ENCODE results near the gene LGALS13. TPM values are rescaled to one million over a fixed set of nuclear protein-coding genes. Genes with fewer than 3 reads are reported as not detected.

Gene LGALS13
- total RNA-seq, 1 donor from 2014 or later: not detected

DNA sequence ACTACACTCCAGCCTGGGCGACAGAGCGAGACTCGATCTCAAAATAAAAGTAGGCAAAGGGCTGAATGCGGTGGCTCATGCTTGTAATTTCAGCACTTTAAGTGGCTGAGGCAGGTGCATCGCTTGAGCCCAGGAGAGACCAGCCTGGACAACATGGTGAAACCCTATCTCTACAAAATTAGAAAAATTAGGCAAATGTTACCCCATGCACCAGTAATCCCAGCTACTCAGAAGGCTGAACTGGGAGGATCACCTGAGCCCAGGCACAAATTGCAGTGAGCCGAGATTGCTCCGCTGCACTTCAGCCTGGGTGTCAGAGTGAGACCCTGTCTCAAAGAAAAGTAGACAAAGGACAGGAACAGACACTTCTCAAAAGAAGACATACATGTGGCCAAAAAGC lies 9.9 kb upstream of the LGALS13 start:
- TF ChIP-seq CTCF (IDR thresholded peaks at IDR 0.05; ENCODE audit: partially characterized antibody, unreplicated experiment): no peak
- Mint-ChIP-seq H3K36me3 (ENCODE audit: unreplicated experiment) (no peaks in the 10 kb centered on the region), H3K27ac (ENCODE audit: unreplicated experiment) (no peak overlapping the region), H3K4me3 (ENCODE audit: unreplicated experiment) (no peak overlapping the region), H3K9me3 (ENCODE audit: unreplicated experiment) (no peaks in the 10 kb centered on the region), H3K4me1 (ENCODE audit: low read depth, unreplicated experiment) (no peaks in the 10 kb centered on the region), H3K27me3 (ENCODE audit: unreplicated experiment) (peaks cover 3% of the 10 kb centered on the region)
- no peak for DNase-seq

GRCh38 chr19:39595950-39596349 lies 6.4 kb upstream of the LGALS13 start:
- no peaks in the 10 kb centered on the region for H3K36me3 Mint-ChIP-seq (ENCODE audit: unreplicated experiment)
- H3K27ac Mint-ChIP-seq (ENCODE audit: unreplicated experiment): no peak overlapping the region
- DNase-seq: no peak
- H3K27me3 Mint-ChIP-seq (ENCODE audit: unreplicated experiment): peaks cover 3% of the 10 kb centered on the region
- H3K9me3 Mint-ChIP-seq (ENCODE audit: unreplicated experiment): no peaks in the 10 kb centered on the region
- no peak overlapping the region for H3K4me3 Mint-ChIP-seq (ENCODE audit: unreplicated experiment)
- no peaks in the 10 kb centered on the region for H3K4me1 Mint-ChIP-seq (ENCODE audit: low read depth, unreplicated experiment)
- TF ChIP-seq CTCF (IDR thresholded peaks at IDR 0.05; ENCODE audit: partially characterized antibody, unreplicated experiment): no peak

- no peak for TF ChIP-seq CTCF (IDR thresholded peaks at IDR 0.05; ENCODE audit: partially characterized antibody, unreplicated experiment)
- peaks cover 3% of the 10 kb centered on the region for H3K27me3 Mint-ChIP-seq (ENCODE audit: unreplicated experiment)
- no peak for DNase-seq
- no peak overlapping the region for H3K27ac Mint-ChIP-seq (ENCODE audit: unreplicated experiment)
- no peak overlapping the region for H3K4me3 Mint-ChIP-seq (ENCODE audit: unreplicated experiment)
- no peaks in the 10 kb centered on the region for H3K4me1 Mint-ChIP-seq (ENCODE audit: low read depth, unreplicated experiment)
- no peaks in the 10 kb centered on the region for H3K36me3 Mint-ChIP-seq (ENCODE audit: unreplicated experiment)
- no peaks in the 10 kb centered on the region for H3K9me3 Mint-ChIP-seq (ENCODE audit: unreplicated experiment)
Observed at GRCh38 chr19:39596911-39597310, 5.4 kb upstream of the LGALS13 start.

- Mint-ChIP-seq H3K27me3 (ENCODE audit: unreplicated experiment) (peaks cover 4% of the 10 kb centered on the region), H3K27ac (ENCODE audit: unreplicated experiment) (no peak overlapping the region), H3K4me1 (ENCODE audit: low read depth, unreplicated experiment) (no peaks in the 10 kb centered on the region), H3K9me3 (ENCODE audit: unreplicated experiment) (no peaks in the 10 kb centered on the region), H3K4me3 (ENCODE audit: unreplicated experiment) (no peak overlapping the region), H3K36me3 (ENCODE audit: unreplicated experiment) (no peaks in the 10 kb centered on the region)
- DNase-seq: no peak
- TF ChIP-seq CTCF (IDR thresholded peaks at IDR 0.05; ENCODE audit: partially characterized antibody, unreplicated experiment): no peak
Observed at GRCh38 chr19:39599116-39599515, 3.2 kb upstream of the LGALS13 start.

- Mint-ChIP-seq H3K27me3 (ENCODE audit: unreplicated experiment) (peaks cover 1% of the 10 kb centered on the region), H3K27ac (ENCODE audit: unreplicated experiment) (no peak overlapping the region), H3K4me1 (ENCODE audit: low read depth, unreplicated experiment) (no peaks in the 10 kb centered on the region), H3K9me3 (ENCODE audit: unreplicated experiment) (no peaks in the 10 kb centered on the region), H3K36me3 (ENCODE audit: unreplicated experiment) (no peaks in the 10 kb centered on the region), H3K4me3 (ENCODE audit: unreplicated experiment) (no peak overlapping the region)
- no peak for DNase-seq
- TF ChIP-seq CTCF (IDR thresholded peaks at IDR 0.05; ENCODE audit: partially characterized antibody, unreplicated experiment): no peak
Observed at GRCh38 chr19:39603825-39604224, 1.5 kb downstream of the LGALS13 start.
